HepG2 (cell line): ENCODE measurements around the gene USF2. TPM values are rescaled to one million over a fixed set of nuclear protein-coding genes. Genes with fewer than 3 reads are reported as not detected.

Experiments used
- ASH2L ChIP-seq: fragments of 300-600, 200-600 bp; sonication (generic); IDR thresholded peaks from 2 replicates; pipeline ENCODE4 v1.7.0; 2017; ENCODE audit warnings: low read depth, mild to moderate bottlenecking, moderate library complexity, mixed read lengths, low read length; ENCODE audit not compliant: insufficient read length
- ELF1 ChIP-seq: sonication (generic); formaldehyde crosslinking; IDR thresholded peaks from 2 replicates; pipeline ENCODE4 v1.4.0; 2020; ENCODE audit warnings: missing genetic modification reagents
- ETV6 ChIP-seq: sonication (generic); formaldehyde crosslinking; conservative IDR thresholded peaks from 2 replicates; pipeline ENCODE4 v1.4.0; 2020; ENCODE audit warnings: missing genetic modification reagents
- EZH2 ChIP-seq: conservative IDR thresholded peaks from 2 replicates; pipeline ENCODE4 v1.6.1; 2012; ENCODE audit warnings: mild to moderate bottlenecking, low read depth, low read length, moderate library complexity
- FOXP1 ChIP-seq, 2 experiments: fragments of 450-650 bp in 1 of 2; IDR thresholded peaks; 2 replicates each; pipeline ENCODE4 v1.6.1; 2017 to 2018; ENCODE audit warnings: antibody characterized with exemption in 1 of 2
- KDM3A ChIP-seq: IDR thresholded peaks from 2 replicates; pipeline ENCODE4 v1.6.1; 2018; ENCODE audit warnings: low read depth, missing compliant biosample characterization
- KDM5B ChIP-seq: sonication (generic); formaldehyde crosslinking; IDR thresholded peaks from 2 replicates; pipeline ENCODE4 v1.4.0; 2020; ENCODE audit warnings: missing genetic modification reagents, mild to moderate bottlenecking, borderline replicate concordance
- LBX2 ChIP-seq: sonication (generic); formaldehyde crosslinking; IDR thresholded peaks from 2 replicates; pipeline ENCODE4 v1.5.0; 2020; ENCODE audit warnings: missing genetic modification reagents, mild to moderate bottlenecking, borderline replicate concordance
- NRL ChIP-seq: sonication (generic); formaldehyde crosslinking; IDR thresholded peaks from 2 replicates; pipeline ENCODE4 v1.5.0; 2020; ENCODE audit warnings: missing genetic modification reagents, mild to moderate bottlenecking, moderate library complexity, borderline replicate concordance
- PHF21A ChIP-seq: sonication (generic); formaldehyde crosslinking; IDR thresholded peaks from 2 replicates; pipeline ENCODE4 v1.5.0; 2020; ENCODE audit warnings: mild to moderate bottlenecking, missing genetic modification reagents
- RBM22 ChIP-seq: fragments of 200-400 bp; formaldehyde crosslinking; optimal IDR thresholded peaks from 2 replicates; pipeline ENCODE3; 2017; ENCODE audit warnings: mild to moderate bottlenecking, low read length, moderate library complexity
- SALL1 ChIP-seq: sonication (generic); formaldehyde crosslinking; IDR thresholded peaks from 2 replicates; pipeline ENCODE4 v1.8.0; 2022; ENCODE audit warnings: mild to moderate bottlenecking, missing genetic modification reagents
- SRSF9 ChIP-seq: fragments of 200-400 bp; formaldehyde crosslinking; IDR thresholded peaks from 2 replicates; pipeline ENCODE4 v1.6.1; 2018; ENCODE audit warnings: borderline replicate concordance, mild to moderate bottlenecking, low read depth, low read length; ENCODE audit not compliant: insufficient read depth, poor library complexity, severe bottlenecking
- TP53 ChIP-seq: sonication (generic); formaldehyde crosslinking; conservative IDR thresholded peaks from 2 replicates; pipeline ENCODE4 v1.4.0; 2020; ENCODE audit warnings: missing genetic modification reagents
- ZFX ChIP-seq: sonication (generic); formaldehyde crosslinking; IDR thresholded peaks from 2 replicates; pipeline ENCODE4 v1.4.0; 2020; ENCODE audit warnings: mild to moderate bottlenecking, low read depth, missing genetic modification reagents, moderate library complexity
- ZNF280D ChIP-seq: sonication (generic); formaldehyde crosslinking; IDR thresholded peaks from 2 replicates; pipeline ENCODE4 v1.5.1; 2020; ENCODE audit warnings: mild to moderate bottlenecking, missing genetic modification reagents
- ZNF354B ChIP-seq: sonication (generic); formaldehyde crosslinking; IDR thresholded peaks from 2 replicates; pipeline ENCODE4 v1.8.0; 2022; ENCODE audit warnings: mild to moderate bottlenecking, missing genetic modification reagents
- ZNF446 ChIP-seq: sonication (generic); formaldehyde crosslinking; IDR thresholded peaks from 2 replicates; pipeline ENCODE4 v1.5.0; 2020; ENCODE audit warnings: mild to moderate bottlenecking, missing genetic modification reagents
- ZNF772 ChIP-seq: sonication (generic); formaldehyde crosslinking; IDR thresholded peaks from 2 replicates; pipeline ENCODE4 v1.5.0; 2020; ENCODE audit warnings: mild to moderate bottlenecking, missing genetic modification reagents
- ZNF841 ChIP-seq: sonication (generic); formaldehyde crosslinking; IDR thresholded peaks from 2 replicates; pipeline ENCODE4 v1.8.1; 2023; ENCODE audit warnings: missing genetic modification reagents, borderline replicate concordance
- ZSCAN20 ChIP-seq: sonication (generic); formaldehyde crosslinking; IDR thresholded peaks from 2 replicates; pipeline ENCODE4 v1.4.0; 2020; ENCODE audit warnings: missing genetic modification reagents, mild to moderate bottlenecking, borderline replicate concordance
- polyA plus RNA-seq, 8 experiments: library from polyadenylated mRNA; depleted of rRNA in 3 of 8; stranded (reverse) in 7 of 8; unstranded in 1 of 8; fragments of >200 nt; fragmentation: Illumina TruSeq in 4 of 8; extraction: Trizol in 4 of 8; gene quantifications; 2 replicates each; pipeline versions ENCODE4 v1.2.1 to v1.2.3, GENCODE V29; 2011 to 2016; ENCODE audit warnings: low read depth in 4 of 8, missing spikeins in 1 of 8, mixed read lengths in 1 of 8; ENCODE audit not compliant: insufficient read depth in 1 of 8
- total RNA-seq, 5 experiments: library from RNA; depleted of rRNA; stranded (reverse); fragments of >200 nt; fragmentation: Illumina TruSeq; extraction: Trizol; gene quantifications; 2 replicates each; pipeline ENCODE4 v1.2.3, GENCODE V29; 2016; ENCODE audit warnings: low read depth in 1 of 5
- TF ChIP-seq, protein P1 (sequence below): sonication (generic); formaldehyde crosslinking; IDR thresholded peaks from 2 replicates; pipeline ENCODE4 v1.8.0; 2022; ENCODE audit warnings: missing genetic modification reagents, mild to moderate bottlenecking, inconsistent platforms, borderline replicate concordance
- TF ChIP-seq, protein P2 (sequence below): sonication (generic); formaldehyde crosslinking; IDR thresholded peaks from 2 replicates; pipeline ENCODE4 v1.4.0; 2020; ENCODE audit warnings: missing genetic modification reagents

USF2 gene
- total and polyA plus RNA-seq, 2 of the 13 experiments (the other 11 are each of a cell fraction or from before 2014, with no cell fraction given): 54.9 to 106 TPM

DNA sequence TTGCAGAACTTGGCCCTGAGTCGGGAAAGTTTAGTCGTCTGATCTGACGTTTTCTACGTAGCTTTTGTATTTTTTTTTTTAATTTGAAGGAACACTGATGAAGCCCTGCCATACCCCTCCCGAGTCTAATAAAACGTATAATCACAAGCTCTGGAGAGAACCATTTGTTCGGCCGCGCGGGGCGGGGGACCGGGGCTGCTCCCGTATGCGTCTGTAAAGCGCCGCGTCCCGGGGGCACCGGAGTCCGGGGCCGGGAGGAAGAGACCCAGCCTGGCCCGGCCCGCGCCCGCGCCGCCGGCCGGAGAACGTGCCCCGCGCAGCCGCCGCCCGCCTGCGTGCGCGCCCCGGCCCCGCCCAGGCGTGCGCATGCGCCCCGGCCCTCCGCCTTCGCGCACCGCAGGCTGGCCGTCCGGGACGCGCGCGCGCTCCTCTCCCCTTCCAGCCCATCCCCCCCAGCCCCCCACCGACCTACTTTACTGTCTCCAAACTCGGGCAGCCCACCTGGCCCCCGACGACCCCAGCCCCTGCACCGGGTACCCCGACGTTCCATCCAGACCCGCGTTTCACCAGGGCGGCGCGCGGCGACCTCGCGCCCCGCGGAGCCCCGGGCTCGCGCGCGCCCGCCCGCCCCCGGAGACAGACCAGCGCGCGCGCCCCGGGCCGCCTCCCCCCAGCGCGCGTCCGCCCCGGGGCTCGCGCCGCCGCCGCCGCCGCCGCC, 785 bp upstream of the USF2 start (continued):
- TF ChIP-seq ZFX (CRISPR knock-in tag): peak; percentile 4; the same call in 1 of the 2 replicates
- TF ChIP-seq KDM5B (CRISPR knock-in tag): peak; percentile 37; the same call in 1 of the 2 replicates
- no peak for TF ChIP-seq PHF21A (CRISPR knock-in tag)
- TF ChIP-seq, protein P1, sequence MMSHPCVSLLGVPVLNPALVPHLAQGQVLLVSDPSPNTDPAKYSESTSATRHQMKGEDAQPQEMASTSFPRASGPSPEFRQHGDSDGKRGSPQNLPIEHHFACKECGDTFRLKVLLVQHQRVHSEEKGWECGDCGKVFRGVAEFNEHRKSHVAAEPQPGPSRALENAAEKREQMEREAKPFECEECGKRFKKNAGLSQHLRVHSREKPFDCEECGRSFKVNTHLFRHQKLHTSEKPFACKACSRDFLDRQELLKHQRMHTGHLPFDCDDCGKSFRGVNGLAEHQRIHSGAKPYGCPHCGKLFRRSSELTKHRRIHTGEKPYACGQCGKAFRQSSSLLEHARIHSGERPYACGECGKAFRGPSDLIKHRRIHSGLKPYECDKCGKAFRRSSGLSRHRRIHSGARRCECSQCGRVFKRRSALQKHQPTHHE (CRISPR knock-in tag): 0 out of 2 replicates have a peak, but pooled peaks have one; percentile 43
- 0 out of 2 replicates have a peak, but pooled peaks have one; percentile 10 for TF ChIP-seq ETV6 (CRISPR knock-in tag)
- TF ChIP-seq NRL: no peak
- TF ChIP-seq LBX2 (CRISPR knock-in tag): no peak
- TF ChIP-seq SALL1 (CRISPR knock-in tag): peak; percentile 33; the same call in 1 of the 2 replicates
- no peak for TF ChIP-seq TP53 (CRISPR knock-in tag)
- TF ChIP-seq ASH2L: peak; percentile 48
- peak; percentile 44; the same call in 1 of the 2 replicates for TF ChIP-seq ZSCAN20
- TF ChIP-seq KDM3A (CRISPR knock-in tag): no peak
- no peak for TF ChIP-seq FOXP1 (IDR thresholded peaks at IDR 0.05)
- no peak for TF ChIP-seq FOXP1 (CRISPR knock-in tag; IDR thresholded peaks at IDR 0.05)
- no peak for TF ChIP-seq SRSF9
- no peak for TF ChIP-seq ZNF841 (CRISPR knock-in tag)
- TF ChIP-seq RBM22: peak; percentile 3
- TF ChIP-seq, protein P2, sequence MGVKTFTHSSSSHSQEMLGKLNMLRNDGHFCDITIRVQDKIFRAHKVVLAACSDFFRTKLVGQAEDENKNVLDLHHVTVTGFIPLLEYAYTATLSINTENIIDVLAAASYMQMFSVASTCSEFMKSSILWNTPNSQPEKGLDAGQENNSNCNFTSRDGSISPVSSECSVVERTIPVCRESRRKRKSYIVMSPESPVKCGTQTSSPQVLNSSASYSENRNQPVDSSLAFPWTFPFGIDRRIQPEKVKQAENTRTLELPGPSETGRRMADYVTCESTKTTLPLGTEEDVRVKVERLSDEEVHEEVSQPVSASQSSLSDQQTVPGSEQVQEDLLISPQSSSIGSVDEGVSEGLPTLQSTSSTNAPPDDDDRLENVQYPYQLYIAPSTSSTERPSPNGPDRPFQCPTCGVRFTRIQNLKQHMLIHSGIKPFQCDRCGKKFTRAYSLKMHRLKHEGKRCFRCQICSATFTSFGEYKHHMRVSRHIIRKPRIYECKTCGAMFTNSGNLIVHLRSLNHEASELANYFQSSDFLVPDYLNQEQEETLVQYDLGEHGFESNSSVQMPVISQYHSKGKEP (CRISPR knock-in tag): no peak
- TF ChIP-seq ZNF280D (CRISPR knock-in tag): no peak
- TF ChIP-seq ZNF354B (CRISPR knock-in tag): no peak
- no peak for TF ChIP-seq ZNF772 (CRISPR knock-in tag)
- no peak for TF ChIP-seq ELF1
- TF ChIP-seq ZNF446 (CRISPR knock-in tag): no peak
- TF ChIP-seq EZH2: no peak
